Body of pancreas (tissue), 4 donors: ENCODE data around the gene ABTB1.

Source experiments
- POLR2A ChIP-seq, 3 donors: fragments of 450-650 bp; IDR thresholded peaks; one replicate each; pipeline ENCODE4 v1.6.1; 2016; ENCODE audit warnings: antibody characterized with exemption in 3 of 3, mild to moderate bottlenecking in 2 of 3
- TF ChIP-seq, protein P1 (sequence below), 7 experiments: fragments of 450-650 bp in 4 of 7; fragments of 200-600 bp in 3 of 7; sonication (generic) in 3 of 7; IDR thresholded peaks; one replicate each; pipeline ENCODE4 v1.5.1; 2016 to 2019; ENCODE audit warnings: antibody characterized with exemption in 7 of 7

DNA sequence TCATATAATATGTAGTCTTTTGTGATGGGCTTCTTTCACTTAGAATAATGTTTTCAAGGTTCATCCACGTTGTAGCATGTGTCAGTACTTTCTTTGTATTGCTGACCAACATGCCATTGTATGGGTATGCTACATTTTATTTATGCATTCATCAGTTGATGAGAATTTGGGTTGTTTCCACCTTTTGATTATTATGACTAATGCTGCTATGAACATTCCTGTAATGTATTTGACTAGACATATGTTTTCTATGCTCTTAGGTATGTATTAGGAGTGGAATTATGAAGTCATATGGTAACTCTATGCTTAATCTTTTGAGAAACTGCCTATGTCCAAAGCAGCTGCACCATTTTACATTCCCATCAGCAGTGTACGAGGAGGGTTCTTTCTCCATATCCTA lies 46.9 kb upstream of the ABTB1 start:
- TF ChIP-seq, protein P1, sequence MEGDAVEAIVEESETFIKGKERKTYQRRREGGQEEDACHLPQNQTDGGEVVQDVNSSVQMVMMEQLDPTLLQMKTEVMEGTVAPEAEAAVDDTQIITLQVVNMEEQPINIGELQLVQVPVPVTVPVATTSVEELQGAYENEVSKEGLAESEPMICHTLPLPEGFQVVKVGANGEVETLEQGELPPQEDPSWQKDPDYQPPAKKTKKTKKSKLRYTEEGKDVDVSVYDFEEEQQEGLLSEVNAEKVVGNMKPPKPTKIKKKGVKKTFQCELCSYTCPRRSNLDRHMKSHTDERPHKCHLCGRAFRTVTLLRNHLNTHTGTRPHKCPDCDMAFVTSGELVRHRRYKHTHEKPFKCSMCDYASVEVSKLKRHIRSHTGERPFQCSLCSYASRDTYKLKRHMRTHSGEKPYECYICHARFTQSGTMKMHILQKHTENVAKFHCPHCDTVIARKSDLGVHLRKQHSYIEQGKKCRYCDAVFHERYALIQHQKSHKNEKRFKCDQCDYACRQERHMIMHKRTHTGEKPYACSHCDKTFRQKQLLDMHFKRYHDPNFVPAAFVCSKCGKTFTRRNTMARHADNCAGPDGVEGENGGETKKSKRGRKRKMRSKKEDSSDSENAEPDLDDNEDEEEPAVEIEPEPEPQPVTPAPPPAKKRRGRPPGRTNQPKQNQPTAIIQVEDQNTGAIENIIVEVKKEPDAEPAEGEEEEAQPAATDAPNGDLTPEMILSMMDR (IDR thresholded peaks at IDR 0.05): no peak
- no peak for TF ChIP-seq POLR2A (IDR thresholded peaks at IDR 0.05)
